ENCODE measurements around the gene PRRX2. TPM values are rescaled to one million over a fixed set of nuclear protein-coding genes. Genes with fewer than 3 reads are reported as not detected.

The PRRX2 gene
- total and polyA plus RNA-seq, 2 of the 13 experiments (the other 11 are each of a cell fraction or from before 2014, with no cell fraction given), result 0.05 TPM; not detected in 1

DNA sequence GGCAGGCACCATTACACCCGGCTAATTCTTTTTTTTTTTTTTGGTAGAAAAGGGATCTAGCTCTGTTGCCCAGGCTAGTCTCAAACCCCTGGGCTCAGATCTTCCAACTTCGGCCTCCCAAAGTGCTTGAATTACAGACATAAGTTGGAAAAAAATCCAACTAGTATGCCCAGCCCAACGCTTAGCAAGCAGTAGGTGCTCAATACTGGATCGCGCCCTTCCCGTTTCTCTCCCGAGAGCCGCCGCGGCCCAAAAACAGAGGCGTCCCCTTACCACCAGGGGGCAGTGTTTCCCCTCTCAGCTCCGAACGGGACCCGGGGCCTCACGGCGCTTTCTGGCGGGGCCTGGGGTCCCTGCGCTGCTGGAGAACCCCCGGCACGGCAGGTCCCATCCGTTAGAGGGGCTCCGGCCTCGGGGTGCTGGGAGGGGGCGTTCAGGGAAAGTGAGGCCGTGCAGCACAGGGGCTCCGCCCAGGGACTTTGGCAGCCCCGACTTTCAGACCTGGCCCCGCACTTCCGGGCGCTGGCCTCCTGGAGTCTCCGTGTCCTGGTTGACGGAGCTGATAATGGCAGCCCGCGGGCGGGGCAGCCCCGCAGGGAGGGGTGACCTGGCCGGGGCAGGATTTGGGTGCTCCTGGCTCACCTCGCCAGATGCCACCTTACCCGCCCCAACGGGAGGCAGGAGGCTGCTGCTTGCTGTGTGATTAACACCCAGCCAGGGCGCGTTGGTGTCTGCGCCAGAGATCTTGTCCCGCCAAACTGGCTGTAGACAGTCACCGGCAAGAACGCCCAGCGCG lies 72.2 kb downstream of the PRRX2 start (continued):
- TF ChIP-seq, protein P1, sequence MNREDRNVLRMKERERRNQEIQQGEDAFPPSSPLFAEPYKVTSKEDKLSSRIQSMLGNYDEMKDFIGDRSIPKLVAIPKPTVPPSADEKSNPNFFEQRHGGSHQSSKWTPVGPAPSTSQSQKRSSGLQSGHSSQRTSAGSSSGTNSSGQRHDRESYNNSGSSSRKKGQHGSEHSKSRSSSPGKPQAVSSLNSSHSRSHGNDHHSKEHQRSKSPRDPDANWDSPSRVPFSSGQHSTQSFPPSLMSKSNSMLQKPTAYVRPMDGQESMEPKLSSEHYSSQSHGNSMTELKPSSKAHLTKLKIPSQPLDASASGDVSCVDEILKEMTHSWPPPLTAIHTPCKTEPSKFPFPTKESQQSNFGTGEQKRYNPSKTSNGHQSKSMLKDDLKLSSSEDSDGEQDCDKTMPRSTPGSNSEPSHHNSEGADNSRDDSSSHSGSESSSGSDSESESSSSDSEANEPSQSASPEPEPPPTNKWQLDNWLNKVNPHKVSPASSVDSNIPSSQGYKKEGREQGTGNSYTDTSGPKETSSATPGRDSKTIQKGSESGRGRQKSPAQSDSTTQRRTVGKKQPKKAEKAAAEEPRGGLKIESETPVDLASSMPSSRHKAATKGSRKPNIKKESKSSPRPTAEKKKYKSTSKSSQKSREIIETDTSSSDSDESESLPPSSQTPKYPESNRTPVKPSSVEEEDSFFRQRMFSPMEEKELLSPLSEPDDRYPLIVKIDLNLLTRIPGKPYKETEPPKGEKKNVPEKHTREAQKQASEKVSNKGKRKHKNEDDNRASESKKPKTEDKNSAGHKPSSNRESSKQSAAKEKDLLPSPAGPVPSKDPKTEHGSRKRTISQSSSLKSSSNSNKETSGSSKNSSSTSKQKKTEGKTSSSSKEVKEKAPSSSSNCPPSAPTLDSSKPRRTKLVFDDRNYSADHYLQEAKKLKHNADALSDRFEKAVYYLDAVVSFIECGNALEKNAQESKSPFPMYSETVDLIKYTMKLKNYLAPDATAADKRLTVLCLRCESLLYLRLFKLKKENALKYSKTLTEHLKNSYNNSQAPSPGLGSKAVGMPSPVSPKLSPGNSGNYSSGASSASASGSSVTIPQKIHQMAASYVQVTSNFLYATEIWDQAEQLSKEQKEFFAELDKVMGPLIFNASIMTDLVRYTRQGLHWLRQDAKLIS (CRISPR knock-in tag; IDR thresholded peaks at IDR 0.05), result no peak
- no peak for TF ChIP-seq NONO (IDR thresholded peaks at IDR 0.05)
- peak; percentile 54; the same call in 1 of the 2 replicates for TF ChIP-seq NONO (CRISPR knock-in tag; conservative IDR thresholded peaks at IDR 0.05)
- peak; percentile 23; the same call in 1 of the 2 replicates for TF ChIP-seq MED1 (CRISPR knock-in tag; IDR thresholded peaks at IDR 0.05)
- no peak for TF ChIP-seq ZNF674 (CRISPR knock-in tag; IDR thresholded peaks at IDR 0.05; ENCODE audit: low read depth)
- no peak for TF ChIP-seq POLR2A (IDR thresholded peaks at IDR 0.05; ENCODE audit: insufficient read depth in 1 of 2, low read depth in 2 of 2, low read length in 2 of 2)
- no peak for TF ChIP-seq CCDC6 (CRISPR knock-in tag; IDR thresholded peaks at IDR 0.05)
- TF ChIP-seq ELF1 (CRISPR knock-in tag; IDR thresholded peaks at IDR 0.05), result peak; percentile 77
- TF ChIP-seq MIER2 (CRISPR knock-in tag; IDR thresholded peaks at IDR 0.05), result 0 out of 2 replicates have a peak, but pooled peaks have one; percentile 33
- no peak for TF ChIP-seq AHR (CRISPR knock-in tag; IDR thresholded peaks at IDR 0.05)
- TF ChIP-seq ZSCAN20 (CRISPR knock-in tag; IDR thresholded peaks at IDR 0.05; ENCODE audit: borderline replicate concordance), result 0 out of 2 replicates have a peak, but pooled peaks have one; percentile 75
- TF ChIP-seq ZFY (CRISPR knock-in tag; IDR thresholded peaks at IDR 0.05), result peak; percentile 39; the same call in 1 of the 2 replicates
- no peak for TF ChIP-seq ZNF44 (CRISPR knock-in tag; IDR thresholded peaks at IDR 0.05)
- no peak for TF ChIP-seq SNAI1 (CRISPR knock-in tag; IDR thresholded peaks at IDR 0.05; ENCODE audit: borderline replicate concordance)
- no peak for TF ChIP-seq ZC3H4 (CRISPR knock-in tag; IDR thresholded peaks at IDR 0.05; ENCODE audit: borderline replicate concordance)
- TF ChIP-seq, protein P2, sequence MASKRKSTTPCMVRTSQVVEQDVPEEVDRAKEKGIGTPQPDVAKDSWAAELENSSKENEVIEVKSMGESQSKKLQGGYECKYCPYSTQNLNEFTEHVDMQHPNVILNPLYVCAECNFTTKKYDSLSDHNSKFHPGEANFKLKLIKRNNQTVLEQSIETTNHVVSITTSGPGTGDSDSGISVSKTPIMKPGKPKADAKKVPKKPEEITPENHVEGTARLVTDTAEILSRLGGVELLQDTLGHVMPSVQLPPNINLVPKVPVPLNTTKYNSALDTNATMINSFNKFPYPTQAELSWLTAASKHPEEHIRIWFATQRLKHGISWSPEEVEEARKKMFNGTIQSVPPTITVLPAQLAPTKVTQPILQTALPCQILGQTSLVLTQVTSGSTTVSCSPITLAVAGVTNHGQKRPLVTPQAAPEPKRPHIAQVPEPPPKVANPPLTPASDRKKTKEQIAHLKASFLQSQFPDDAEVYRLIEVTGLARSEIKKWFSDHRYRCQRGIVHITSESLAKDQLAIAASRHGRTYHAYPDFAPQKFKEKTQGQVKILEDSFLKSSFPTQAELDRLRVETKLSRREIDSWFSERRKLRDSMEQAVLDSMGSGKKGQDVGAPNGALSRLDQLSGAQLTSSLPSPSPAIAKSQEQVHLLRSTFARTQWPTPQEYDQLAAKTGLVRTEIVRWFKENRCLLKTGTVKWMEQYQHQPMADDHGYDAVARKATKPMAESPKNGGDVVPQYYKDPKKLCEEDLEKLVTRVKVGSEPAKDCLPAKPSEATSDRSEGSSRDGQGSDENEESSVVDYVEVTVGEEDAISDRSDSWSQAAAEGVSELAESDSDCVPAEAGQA (IDR thresholded peaks at IDR 0.05; ENCODE audit: low read depth), result no peak
- TF ChIP-seq, protein P2 (CRISPR knock-in tag; IDR thresholded peaks at IDR 0.05; ENCODE audit: borderline replicate concordance), result no peak
- no peak for TF ChIP-seq ATF7 (IDR thresholded peaks at IDR 0.05)
- no peak for TF ChIP-seq ATF7 (CRISPR knock-in tag; IDR thresholded peaks at IDR 0.05)
- TF ChIP-seq, protein P3, sequence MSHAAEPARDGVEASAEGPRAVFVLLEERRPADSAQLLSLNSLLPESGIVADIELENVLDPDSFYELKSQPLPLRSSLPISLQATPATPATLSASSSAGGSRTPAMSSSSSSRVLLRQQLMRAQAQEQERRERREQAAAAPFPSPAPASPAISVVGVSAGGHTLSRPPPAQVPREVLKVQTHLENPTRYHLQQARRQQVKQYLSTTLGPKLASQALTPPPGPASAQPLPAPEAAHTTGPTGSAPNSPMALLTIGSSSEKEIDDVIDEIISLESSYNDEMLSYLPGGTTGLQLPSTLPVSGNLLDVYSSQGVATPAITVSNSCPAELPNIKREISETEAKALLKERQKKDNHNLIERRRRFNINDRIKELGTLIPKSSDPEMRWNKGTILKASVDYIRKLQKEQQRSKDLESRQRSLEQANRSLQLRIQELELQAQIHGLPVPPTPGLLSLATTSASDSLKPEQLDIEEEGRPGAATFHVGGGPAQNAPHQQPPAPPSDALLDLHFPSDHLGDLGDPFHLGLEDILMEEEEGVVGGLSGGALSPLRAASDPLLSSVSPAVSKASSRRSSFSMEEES (CRISPR knock-in tag; IDR thresholded peaks at IDR 0.05), result no peak

Data from HepG2 (cell line).